HG03354 (cell line): Measurements from ENCODE around the gene CPEB3.
"Not testable (repeated sequence)": the region's sequence is repeated elsewhere in the genome, so short reads cannot be mapped to it uniquely, and the experiment has no call there.

Experiments used
- ATAC-seq: cut with Tn5 transposase; IDR thresholded peaks from one replicate; pipeline ENCODE4 v1.9.1; 2021; ENCODE audit warnings: mild to moderate bottlenecking; ENCODE audit not compliant: unreplicated experiment, poor library complexity, severe bottlenecking

Gene CPEB3

DNA sequence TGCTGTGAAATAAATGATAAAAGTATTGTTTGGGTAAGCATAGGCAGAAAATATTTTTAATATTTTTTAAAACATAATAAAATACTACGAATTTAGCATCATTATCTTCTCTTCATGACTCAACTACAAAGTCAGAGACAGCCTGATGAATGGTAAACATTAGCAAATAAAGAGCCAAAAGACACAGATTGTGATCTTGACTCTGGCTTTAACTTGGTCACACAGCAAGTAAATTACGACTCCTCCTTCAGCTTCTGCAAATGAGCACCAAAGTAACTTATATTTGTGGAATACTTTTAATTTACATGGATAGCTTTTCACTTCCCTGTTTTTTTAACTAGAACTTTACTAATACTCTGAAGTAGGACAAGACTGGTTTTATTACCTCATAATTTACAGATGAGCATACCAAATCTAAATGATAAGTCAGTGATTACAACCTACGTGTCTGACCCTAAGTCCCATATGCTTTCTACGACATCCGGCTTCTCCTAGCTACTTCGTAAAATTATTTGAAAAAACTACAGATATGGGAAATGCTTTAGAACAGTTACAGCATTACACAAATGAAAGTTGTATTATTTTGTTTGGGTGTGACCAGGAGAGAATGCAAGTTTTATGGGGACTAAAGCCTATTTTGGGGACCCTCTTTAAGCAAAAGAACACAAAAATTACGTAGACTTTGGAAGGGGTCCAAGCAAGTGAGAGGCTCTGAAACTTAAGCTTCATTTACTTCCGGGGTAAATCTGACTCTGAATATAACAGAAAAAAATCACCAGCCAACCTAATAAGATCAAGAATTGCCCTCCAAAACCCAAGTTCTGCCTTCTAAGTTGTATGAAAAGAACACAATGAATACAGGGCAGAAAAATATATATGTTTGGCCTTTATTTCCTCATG, 133.8 kb downstream of the CPEB3 start:
- ATAC-seq = no peak

DNA sequence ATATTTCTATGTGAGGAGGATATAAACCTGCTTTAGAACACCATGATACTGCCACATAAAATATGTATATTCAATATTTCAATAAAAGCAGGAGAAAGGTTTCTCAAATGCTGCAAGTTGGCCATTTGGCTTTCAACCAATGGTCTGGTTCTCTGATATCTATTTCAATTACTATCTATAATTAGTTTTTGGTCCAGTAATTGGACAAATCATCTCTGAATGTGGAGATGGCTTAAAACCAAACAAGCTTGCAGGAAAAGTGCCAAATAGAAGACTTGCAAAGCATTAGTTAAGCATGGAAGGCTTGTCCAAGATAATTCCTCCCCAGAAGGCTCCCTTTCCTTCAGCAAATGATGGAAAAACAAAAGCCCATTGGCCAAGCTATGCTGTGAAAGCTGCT, 140.1 kb downstream of the CPEB3 start:
- ATAC-seq = no peak

DNA sequence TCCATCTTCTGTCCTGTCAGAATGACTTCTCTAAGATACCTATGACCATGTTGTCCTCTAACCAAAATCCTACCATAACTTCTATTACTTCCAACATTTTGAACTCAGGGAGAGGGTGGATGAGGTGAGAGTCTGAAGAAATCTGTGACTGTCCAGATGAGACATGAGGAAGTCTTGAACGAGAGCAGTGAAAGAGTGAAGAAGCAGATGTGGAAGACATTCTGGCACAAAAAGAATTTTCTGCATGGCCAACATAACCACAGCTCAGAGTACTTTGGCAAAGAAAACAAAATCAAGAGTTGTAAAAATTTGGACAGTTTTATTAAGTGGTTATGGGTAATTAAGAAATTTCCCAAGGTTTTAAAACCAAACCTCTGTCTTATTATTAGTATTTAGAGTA, 141.6 kb downstream of the CPEB3 start:
- no peak for ATAC-seq

GRCh38 chr10:92146781-92147180, 144.1 kb downstream of the CPEB3 start:
- no peak for ATAC-seq

- no peak for ATAC-seq
These were observed 144.8 kb downstream of the CPEB3 start for GRCh38 chr10:92146107-92146506.

DNA sequence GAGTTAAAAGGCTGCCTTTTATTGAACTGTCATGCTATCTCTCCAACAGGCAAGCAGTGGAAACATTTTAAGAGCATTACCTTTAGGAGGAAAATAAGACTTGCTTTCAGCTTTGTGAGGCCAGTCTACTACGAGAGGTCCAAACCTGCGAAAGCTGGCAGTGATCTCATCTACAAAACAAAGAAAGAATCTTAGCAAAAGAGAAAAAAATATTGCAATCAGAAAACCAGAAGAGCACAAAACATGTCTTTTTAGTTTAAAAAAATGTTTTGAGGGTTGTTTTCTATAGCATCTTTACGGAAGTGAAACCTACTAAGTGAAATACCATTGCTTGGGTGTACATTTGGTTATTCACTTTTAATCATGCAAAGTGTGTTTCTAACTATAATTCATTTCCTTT, 147.9 kb downstream of the CPEB3 start:
- peak; percentile 84 for ATAC-seq

- peak; percentile 2 for ATAC-seq
These were observed 148.4 kb downstream of the CPEB3 start for GRCh38 chr10:92142512-92142911.

- not testable (repeated sequence) for ATAC-seq
These were observed 149.7 kb downstream of the CPEB3 start for GRCh38 chr10:92141147-92141546.

DNA sequence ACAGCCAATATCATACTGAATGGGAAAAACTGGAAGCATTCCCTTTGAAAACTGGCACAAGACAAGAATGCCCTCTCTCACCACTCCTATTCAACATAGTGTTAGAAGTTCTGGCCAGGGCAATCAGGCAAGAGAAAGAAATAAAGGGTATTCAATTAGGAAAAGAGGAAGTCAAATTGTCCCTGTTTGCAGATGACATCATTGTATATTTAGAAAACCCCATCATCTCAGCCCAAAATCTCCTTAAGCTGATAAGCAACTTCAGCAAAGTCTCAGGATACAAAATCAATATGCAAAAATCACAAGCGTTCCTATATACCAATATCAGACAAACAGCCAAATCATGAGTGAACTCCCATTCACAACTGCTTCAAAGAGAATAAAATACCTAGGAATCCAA, 156.8 kb downstream of the CPEB3 start:
- ATAC-seq = not testable (repeated sequence)

DNA sequence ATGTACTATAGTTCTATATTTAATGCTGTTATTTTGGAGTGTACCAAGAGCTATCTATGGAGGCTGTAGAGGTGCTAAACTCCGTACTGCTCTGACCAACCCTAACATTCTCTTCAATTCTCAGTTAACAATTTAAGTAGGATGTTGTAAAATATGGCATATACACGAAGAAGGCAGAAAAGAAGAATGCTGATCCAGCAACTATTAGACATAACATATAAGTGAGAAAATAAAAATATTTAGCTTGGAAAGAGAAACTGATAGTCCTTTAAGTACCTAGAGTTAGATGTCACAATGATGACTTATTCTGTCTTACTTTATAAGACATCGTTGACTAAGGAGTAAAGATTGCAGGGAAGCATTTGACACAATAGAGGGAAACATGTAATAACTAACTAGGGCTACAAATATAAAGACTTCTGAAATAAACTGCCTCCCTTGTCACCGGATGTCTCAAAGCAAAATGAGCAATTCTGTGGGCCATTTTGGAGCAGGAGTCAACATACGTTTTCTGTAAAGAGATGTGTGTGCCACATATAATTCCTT, 159.5 kb downstream of the CPEB3 start:
- ATAC-seq = no peak

DNA sequence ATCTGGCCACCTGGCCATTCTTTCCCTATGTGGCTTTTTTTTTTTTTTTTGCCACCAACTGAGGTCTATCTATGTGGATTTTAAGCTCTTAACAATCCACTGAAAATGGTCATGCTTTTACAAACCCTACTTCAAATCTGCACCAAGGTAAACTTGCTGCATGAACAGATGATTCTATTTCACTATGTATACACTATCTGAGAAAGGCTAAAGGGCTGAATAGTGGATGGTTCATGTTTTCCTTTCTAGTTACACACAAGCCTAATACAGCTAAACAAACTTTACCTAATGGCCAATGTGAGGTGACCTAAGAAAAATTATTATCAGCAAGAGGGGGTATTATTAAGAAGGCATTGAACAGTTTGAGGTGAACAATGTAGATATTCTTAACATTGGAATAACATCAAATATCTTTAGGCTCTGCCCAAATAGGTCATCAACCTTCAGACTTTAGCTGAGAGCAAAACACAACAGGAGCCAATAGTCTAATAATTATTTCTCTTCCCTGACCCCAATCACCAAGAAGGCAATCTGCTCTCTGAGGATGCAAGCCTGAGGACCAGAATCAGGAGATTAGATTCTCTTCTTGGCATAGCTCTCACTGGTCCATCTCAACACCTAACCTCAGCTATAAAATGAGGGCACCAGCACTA, 160.1 kb downstream of the CPEB3 start:
- ATAC-seq = no peak

GRCh38 chr10:92126100-92126650, 164.7 kb downstream of the CPEB3 start:
- no peak for ATAC-seq

- no peak for ATAC-seq
These were observed 165.7 kb downstream of the CPEB3 start for GRCh38 chr10:92125144-92125543.

DNA sequence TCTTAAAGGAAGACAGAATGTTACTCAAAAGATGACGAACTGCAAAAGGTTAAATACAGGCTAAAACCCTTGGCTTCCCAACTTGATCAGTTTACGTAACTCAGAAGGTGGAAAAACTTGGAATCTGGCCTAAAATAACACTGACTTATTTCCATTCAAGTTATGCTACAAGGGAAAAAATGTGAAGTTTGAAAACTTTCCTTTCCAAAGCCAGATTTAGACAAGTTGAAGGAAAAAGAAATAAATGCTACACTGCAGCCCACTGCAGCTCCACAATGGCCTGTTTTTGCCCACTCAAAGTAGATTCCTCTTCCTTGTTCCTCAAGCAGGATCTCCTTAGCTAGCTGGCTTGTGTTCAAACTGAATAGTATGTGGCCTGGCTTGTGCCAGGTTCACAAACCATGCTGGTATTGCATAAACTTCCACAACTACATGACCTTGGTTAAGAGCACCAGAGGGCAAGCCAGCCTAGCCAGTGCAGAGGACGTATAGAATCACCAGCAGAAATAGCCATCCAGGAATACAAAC, 166.2 kb downstream of the CPEB3 start:
- ATAC-seq = no peak

DNA sequence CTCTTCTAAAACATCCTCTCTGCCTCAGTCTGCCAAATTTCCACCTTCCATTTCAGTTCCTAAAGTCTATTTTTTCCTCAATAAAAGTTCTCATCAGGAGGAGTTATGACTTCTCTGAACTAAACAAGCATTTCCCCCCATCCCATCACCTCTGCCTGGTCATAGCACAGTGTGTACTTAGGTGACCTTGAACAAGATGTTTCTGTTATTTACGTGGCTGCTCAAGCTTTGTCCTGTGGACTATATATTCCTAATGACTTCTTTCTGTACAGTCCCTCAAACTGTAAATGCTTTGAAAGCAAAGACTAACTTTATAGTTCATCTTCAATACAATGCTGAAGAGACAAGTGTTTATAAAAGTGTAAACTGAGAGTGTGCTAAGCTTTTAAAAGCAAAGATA, 166.9 kb downstream of the CPEB3 start:
- no peak for ATAC-seq

GRCh38 chr10:92122941-92123450, 167.9 kb downstream of the CPEB3 start:
- ATAC-seq = no peak

DNA sequence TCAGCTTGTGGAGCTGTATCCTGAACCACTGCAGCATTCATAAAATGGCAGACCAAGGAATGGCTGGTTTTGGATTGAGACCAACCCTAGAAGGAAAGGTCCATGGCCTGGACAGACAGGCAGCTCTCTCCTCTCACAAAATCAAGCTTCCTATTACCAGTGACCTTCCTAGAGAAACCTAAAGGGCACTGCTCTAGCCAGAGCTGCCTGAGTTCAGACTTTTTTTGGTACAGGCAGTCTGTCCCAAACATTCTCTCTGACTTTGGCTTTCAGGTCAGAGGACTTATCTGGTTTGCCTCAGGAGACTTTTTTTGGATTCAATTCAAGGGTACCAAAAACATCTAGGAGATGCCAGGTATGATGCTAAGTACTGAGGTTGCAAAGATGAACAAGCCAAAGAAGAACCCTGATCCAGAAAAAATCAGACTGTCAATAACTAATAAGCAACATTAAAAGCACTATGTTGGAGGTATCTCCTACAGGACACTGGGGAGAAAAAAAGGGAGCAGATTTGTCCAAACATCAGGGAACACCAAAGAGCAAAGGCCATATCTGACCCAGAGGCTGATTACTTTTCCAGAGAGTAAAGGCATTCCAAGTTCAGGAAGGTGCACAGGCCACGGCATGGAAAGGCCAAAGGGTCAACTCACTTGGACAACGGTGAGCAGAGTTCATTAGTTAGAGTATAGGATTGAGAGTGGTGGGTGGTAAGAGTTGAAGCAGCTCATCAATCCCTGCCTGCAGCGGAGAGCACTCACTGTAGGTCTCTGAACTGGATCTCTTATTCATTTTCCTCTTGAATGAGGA, 169.0 kb downstream of the CPEB3 start:
- no peak for ATAC-seq

DNA sequence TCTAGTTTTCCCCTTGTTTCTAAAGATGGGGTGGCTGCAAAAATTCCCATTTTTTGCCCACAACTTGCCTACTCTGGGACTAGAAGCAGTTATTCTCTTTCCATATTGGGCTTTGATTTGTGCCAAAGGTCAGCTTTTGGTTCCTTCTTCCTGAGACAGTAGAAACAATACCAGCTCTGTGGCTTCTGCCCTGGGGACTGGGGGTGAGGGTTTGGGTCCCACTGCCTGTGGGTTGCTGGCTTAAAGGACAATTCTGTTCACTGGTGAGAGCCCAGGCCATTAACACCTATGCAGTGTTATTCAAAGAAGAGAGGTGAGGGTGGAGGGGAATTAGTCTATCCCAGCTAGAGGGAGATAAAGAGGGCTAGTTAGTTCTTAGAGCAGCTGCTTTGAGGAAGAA, 171.5 kb downstream of the CPEB3 start:
- ATAC-seq = no peak

DNA sequence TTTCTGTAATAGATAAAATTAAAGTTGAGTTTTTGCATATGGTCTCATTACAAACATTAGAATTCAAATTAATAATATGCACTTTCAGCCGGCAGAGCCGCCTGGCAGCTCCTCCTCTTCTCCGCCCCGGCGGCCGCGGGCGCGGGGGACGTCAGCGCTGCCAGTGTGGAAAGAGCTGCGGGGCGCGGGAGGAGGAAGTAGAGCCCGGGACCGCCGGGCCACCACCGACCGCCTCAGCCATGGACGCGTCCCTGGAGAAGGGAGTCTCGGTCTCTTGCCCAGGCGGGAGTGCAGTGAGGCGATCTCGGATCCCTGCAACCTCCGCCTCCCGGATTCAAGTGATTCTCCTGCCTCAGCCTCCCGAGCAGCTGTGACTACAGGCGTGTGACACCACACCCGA, 176.0 kb downstream of the CPEB3 start:
- ATAC-seq = not testable (repeated sequence)
